HCT116 (cell line): ENCODE measurements around the gene OR4L1. TPM values are rescaled to one million over a fixed set of nuclear protein-coding genes. Genes with fewer than 3 reads are reported as not detected.

Experiments
- ATAC-seq: fragments of 200-7000 bp; cut with Tn5 transposase; 2 replicates; pipeline ENCODE4 v1.9.1; 2020; ENCODE audit warnings: mild to moderate bottlenecking, moderate library complexity
- BruUV-seq: library from RNA; stranded (reverse); fragments of 400-500 nt; replicated peaks from 2 replicates; lab custom pipeline; 2021; lab: Mats Ljungman, UMichigan
- CTCF ChIA-PET: fragments of 300-600 bp; sonication (Branson Sonifier 250); formaldehyde crosslinking; loops from one replicate; lab custom pipeline; 2021; ENCODE audit warnings: antibody characterized with exemption; lab: Charles Lee
- POLR2A ChIA-PET: fragments of 300-600, 350-600 bp; sonication (Branson Sonifier 250); formaldehyde crosslinking; loops from one replicate; lab custom pipeline; 2021; ENCODE audit warnings: antibody characterized with exemption; lab: Charles Lee
- RAD21 ChIA-PET, 2 experiments: fragments of 300-600 bp; sonication (Branson Sonifier 250); formaldehyde crosslinking; loops; one replicate each; lab custom pipeline; 2023; ENCODE audit warnings: low total read pairs in 2 of 2; ENCODE audit not compliant: uncharacterized antibody in 2 of 2, unreplicated experiment in 2 of 2, low non-redundant PET in 1 of 2; lab: Charles Lee
- DNase-seq: peaks from one replicate; pipeline ENCODE4 v3.0.0-alpha.2; 2010; ENCODE audit warnings: low read depth, low spot score
- H2AFZ ChIP-seq: fragments of 200-600 bp; shearing (Covaris generic), sonication (generic); 2 replicates; pipeline ENCODE4 v1.6.1; 2017; ENCODE audit warnings: low read depth, mixed run types, mixed read lengths, antibody characterized with exemption, low read length; ENCODE audit not compliant: poor library complexity, severe bottlenecking
- H3K27ac ChIP-seq: 2 replicates; pipeline ENCODE4 v1.5.1; 2012; ENCODE audit warnings: low read depth, low read length
- H3K27me3 ChIP-seq: fragments of 200-600 bp; sonication (generic); 2 replicates; pipeline ENCODE4 v1.6.1; 2016; ENCODE audit warnings: mixed run types, low read length, mixed read lengths; ENCODE audit not compliant: insufficient read depth
- H3K36me3 ChIP-seq, 2 experiments: fragments of 200-500 bp in 1 of 2; fragments of 200-600 bp in 1 of 2; sonication (Bioruptor generic) in 1 of 2; sonication (generic) in 1 of 2; 2 replicates each; pipeline versions ENCODE4 v1.5.1 to v1.6.1; 2014 to 2016; ENCODE audit warnings: low read length in 2 of 2, inconsistent platforms in 1 of 2, mixed read lengths in 1 of 2, mixed run types in 1 of 2; ENCODE audit not compliant: insufficient read depth in 2 of 2, control insufficient read depth in 1 of 2
- H3K4me1 ChIP-seq, 2 experiments: fragments of 200-600 bp in 1 of 2; sonication (generic) in 1 of 2; 2 replicates each; pipeline versions ENCODE4 v1.5.1 to v1.6.1; 2012 to 2017; ENCODE audit warnings: low read length in 2 of 2, inconsistent platforms in 1 of 2, mild to moderate bottlenecking in 1 of 2, mixed read lengths in 1 of 2, mixed run types in 1 of 2, moderate library complexity in 1 of 2; ENCODE audit not compliant: insufficient read depth in 2 of 2, control insufficient read depth in 1 of 2
- H3K4me2 ChIP-seq: fragments of 200-600 bp; sonication (generic); 2 replicates; pipeline ENCODE4 v1.6.1; 2017; ENCODE audit warnings: mixed run types, low read length, mixed read lengths
- H3K4me3 ChIP-seq, 2 experiments: fragments of 200-600 bp in 1 of 2; sonication (generic) in 1 of 2; replicated peaks in 1 of 2; 2 replicates each; pipeline ENCODE4 v1.5.1; 2011 to 2016; ENCODE audit warnings: low read length in 2 of 2, control low read depth in 1 of 2, low read depth in 1 of 2, mild to moderate bottlenecking in 1 of 2, mixed read lengths in 1 of 2, mixed run types in 1 of 2
- H3K79me2 ChIP-seq: fragments of 200-600 bp; sonication (generic); 2 replicates; pipeline ENCODE4 v1.6.1; 2017; ENCODE audit warnings: mild to moderate bottlenecking, mixed run types, low read length, moderate library complexity, mixed read lengths; ENCODE audit not compliant: insufficient read depth
- H3K9ac ChIP-seq: fragments of 200-600 bp; sonication (generic); 2 replicates; pipeline ENCODE4 v1.6.1; 2016; ENCODE audit warnings: low read length, mixed read lengths
- H3K9me2 ChIP-seq: fragments of 200-600 bp; sonication (generic), shearing (Covaris generic); 2 replicates; pipeline ENCODE4 v1.6.1; 2017; ENCODE audit warnings: mixed run types, mild to moderate bottlenecking, moderate library complexity; ENCODE audit not compliant: insufficient read depth
- H3K9me3 ChIP-seq, 2 experiments: fragments of 200-500 bp in 1 of 2; fragments of 200-600 bp in 1 of 2; sonication (Bioruptor generic) in 1 of 2; sonication (generic) in 1 of 2; 2 replicates each; pipeline ENCODE4 v1.6.1; 2014 to 2017; ENCODE audit warnings: low read length in 2 of 2, mixed read lengths in 2 of 2, inconsistent platforms in 1 of 2, low read depth in 1 of 2, mild to moderate bottlenecking in 1 of 2, mixed run types in 1 of 2, moderate library complexity in 1 of 2; ENCODE audit not compliant: control insufficient read depth in 1 of 2, insufficient read depth in 1 of 2
- H4K20me1 ChIP-seq: fragments of 200-600 bp; sonication (generic), shearing (Covaris generic); 2 replicates; pipeline ENCODE4 v1.6.1; 2017; ENCODE audit warnings: mixed run types, mild to moderate bottlenecking, moderate library complexity; ENCODE audit not compliant: insufficient read depth
- CTCF ChIP-seq, 3 experiments: fragments of 200-600 bp in 1 of 3; sonication (generic) in 1 of 3; IDR thresholded peaks in 2 of 3; conservative IDR thresholded peaks in 1 of 3; 2 replicates each; pipeline ENCODE4 v1.5.1; 2012 to 2017; ENCODE audit warnings: low read depth in 2 of 3, low read length in 2 of 3, antibody characterized with exemption in 1 of 3, borderline replicate concordance in 1 of 3, control low read depth in 1 of 3, mild to moderate bottlenecking in 1 of 3, mixed read lengths in 1 of 3, mixed run types in 1 of 3, moderate library complexity in 1 of 3; ENCODE audit not compliant: insufficient read depth in 1 of 3
- POLR2A ChIP-seq: IDR thresholded peaks from 2 replicates; pipeline ENCODE4 v1.7.0; 2011; ENCODE audit warnings: borderline replicate concordance; ENCODE audit not compliant: insufficient read depth, insufficient read length; ENCODE audit errors: extremely low read depth
- POLR2AphosphoS5 ChIP-seq: IDR thresholded peaks from 2 replicates; pipeline ENCODE4 v1.6.1; 2011; ENCODE audit warnings: mild to moderate bottlenecking, low read depth, low read length, moderate library complexity
- REST ChIP-seq: IDR thresholded peaks from 2 replicates; pipeline ENCODE4 v1.6.1; 2012; ENCODE audit warnings: low read depth
- SP1 ChIP-seq: IDR thresholded peaks from 2 replicates; pipeline ENCODE4 v1.6.1; 2012; ENCODE audit warnings: low read depth
- TCF7L2 ChIP-seq: IDR thresholded peaks from 2 replicates; pipeline ENCODE4 v1.7.0; 2011; ENCODE audit warnings: borderline replicate concordance, inconsistent platforms; ENCODE audit not compliant: insufficient read depth, insufficient read length; ENCODE audit errors: extremely low read depth
- ZNF274 ChIP-seq: fragments of 200-500 bp; sonication (Bioruptor generic); IDR thresholded peaks from 2 replicates; pipeline ENCODE4 v1.6.1; 2014; ENCODE audit warnings: mild to moderate bottlenecking, low read depth, low read length, inconsistent platforms
- intact Hi-C: fragments of 100-400 bp; cut with micrococcal nuclease; formaldehyde crosslinking; loops from 2 replicates; pipeline ENCODE4 v1.10.0; 2022
- total RNA-seq: library from RNA; stranded (reverse); gene quantifications from one replicate; pipeline ENCODE4 v1.2.1, GENCODE V29; 2021; ENCODE audit not compliant: unreplicated experiment

OR4L1 gene
- total RNA-seq, 1 experiment from 2014 or later = not detected

DNA sequence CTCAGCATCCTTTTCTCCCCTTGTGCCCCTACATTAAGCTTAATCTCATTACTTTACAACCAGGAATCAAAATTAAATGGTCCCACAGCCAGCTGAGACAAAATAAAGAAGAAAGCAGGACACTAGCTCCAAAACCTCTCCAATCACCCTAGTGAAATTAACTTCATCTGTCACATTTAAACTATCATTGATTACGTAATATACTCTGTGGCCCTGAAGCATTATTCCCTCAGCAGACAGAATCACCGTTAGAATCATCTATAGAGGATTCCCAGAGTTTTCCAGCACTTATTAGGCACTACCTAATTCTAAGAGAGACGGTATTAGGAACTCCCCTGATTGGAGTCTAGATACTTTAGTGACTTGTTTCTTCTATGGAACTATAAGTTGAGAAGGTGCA, 50.6 kb downstream of the OR4L1 start, which contains the start of gene OR4K17:
OR4K17 (plus strand) TSS at position 302 of the 400 bp plus-strand sequence. CDS start 6,761 bp downstream, outside the sequence.
- ChIA-PET POLR2A (no interaction called here), RAD21 (no interaction called here)
- no peak for ATAC-seq

More for the DNA sequence above, 50.6 kb downstream of the OR4L1 start, which contains the start of gene OR4K17:
- Histone ChIP-seq H4K20me1 (no peaks in the 10 kb centered on the region), H3K36me3 (no peaks in the 10 kb centered on the region), H3K9me2 (no peaks in the 10 kb centered on the region), H3K4me2 (no peak within 1 kb of the TSS), H3K9ac (no peak within 1 kb of the TSS), H3K79me2 (no peaks in the 10 kb centered on the region), H3K4me1 (no peaks in the 10 kb centered on the region), H2AFZ (no peak within 1 kb of the TSS), H3K4me3 (no peak within 1 kb of the TSS), H3K27ac (no peak within 1 kb of the TSS)
- CTCF ChIA-PET = no interaction called here
- intact Hi-C loops = no loop called here
- DNase-seq = no peak
- TF ChIP-seq ZNF274 (no peak), CTCF (IDR thresholded peaks at IDR 0.05 in 2 of 3, conservative IDR thresholded peaks at IDR 0.05 in 1 of 3; ENCODE audit: borderline replicate concordance in 1 of 3, insufficient read depth in 1 of 3, low read depth in 2 of 3, low read length in 2 of 3) (no peak), POLR2A (no peak), SP1 (no peak), POLR2AphosphoS5 (no peak), REST (no peak), TCF7L2 (no peak)
- TF ChIP-seq, all 23 proteins: peak for 0
- Histone ChIP-seq H3K27me3 (no peaks in the 10 kb centered on the region), H3K9me3 (no peaks in the 10 kb centered on the region; a peak in 1 of 4 replicates)
- no TSS peak for BruUV-seq

Other genes with a start within 250 kb of the OR4L1 start
- not detected for gene OR4K2, start 184.9 kb upstream of the OR4L1 start, total RNA-seq
- gene OR4K5, start 139.4 kb upstream of the OR4L1 start, total RNA-seq = not detected
- gene OR4K1, start 129.1 kb upstream of the OR4L1 start, total RNA-seq = not detected
- gene OR4K15, start 84.5 kb upstream of the OR4L1 start, total RNA-seq = not detected
- gene OR4Q2, start 57.9 kb upstream of the OR4L1 start, total RNA-seq = not detected
- not detected for gene OR4K14, start 40.7 kb upstream of the OR4L1 start, total RNA-seq
- gene OR4K13, start 24.0 kb upstream of the OR4L1 start, total RNA-seq = not detected
- gene OR4K17, start 50.7 kb downstream of the OR4L1 start, total RNA-seq = not detected
- not detected for gene OR4N5, start 78.8 kb downstream of the OR4L1 start, total RNA-seq
- not detected for gene OR11G2, start 130.9 kb downstream of the OR4L1 start, total RNA-seq
- not detected for gene OR11H6, start 163.7 kb downstream of the OR4L1 start, total RNA-seq
- not detected for gene OR11H7, start 168.9 kb downstream of the OR4L1 start, total RNA-seq
- not detected for gene OR11H4, start 179.2 kb downstream of the OR4L1 start, total RNA-seq
- gene TTC5, start 245.9 kb downstream of the OR4L1 start, total RNA-seq = 23.3 TPM